Liver (tissue), 3 donors: ENCODE results near the gene PIEZO1.

Experiments used
- FOXA1 ChIP-seq: IDR thresholded peaks from 2 replicates; pipeline ENCODE4 v1.6.1; 2016; ENCODE audit warnings: antibody characterized with exemption
- NR2F2 ChIP-seq: IDR thresholded peaks from 2 replicates; pipeline ENCODE4 v1.6.1; 2016; ENCODE audit warnings: antibody characterized with exemption
- TF ChIP-seq, protein P1 (sequence below): IDR thresholded peaks from 2 replicates; pipeline ENCODE4 v1.6.1; 2016; ENCODE audit warnings: antibody characterized with exemption
- TF ChIP-seq, protein P2 (sequence below): fragments of 150-350 bp; IDR thresholded peaks from 2 replicates; pipeline ENCODE4 v1.5.1; 2017; ENCODE audit warnings: improper control_type of control experiment, low read depth, low read length; ENCODE audit not compliant: missing input control
- donor health status: healthy.
- donor health status: healthy.

DNA sequence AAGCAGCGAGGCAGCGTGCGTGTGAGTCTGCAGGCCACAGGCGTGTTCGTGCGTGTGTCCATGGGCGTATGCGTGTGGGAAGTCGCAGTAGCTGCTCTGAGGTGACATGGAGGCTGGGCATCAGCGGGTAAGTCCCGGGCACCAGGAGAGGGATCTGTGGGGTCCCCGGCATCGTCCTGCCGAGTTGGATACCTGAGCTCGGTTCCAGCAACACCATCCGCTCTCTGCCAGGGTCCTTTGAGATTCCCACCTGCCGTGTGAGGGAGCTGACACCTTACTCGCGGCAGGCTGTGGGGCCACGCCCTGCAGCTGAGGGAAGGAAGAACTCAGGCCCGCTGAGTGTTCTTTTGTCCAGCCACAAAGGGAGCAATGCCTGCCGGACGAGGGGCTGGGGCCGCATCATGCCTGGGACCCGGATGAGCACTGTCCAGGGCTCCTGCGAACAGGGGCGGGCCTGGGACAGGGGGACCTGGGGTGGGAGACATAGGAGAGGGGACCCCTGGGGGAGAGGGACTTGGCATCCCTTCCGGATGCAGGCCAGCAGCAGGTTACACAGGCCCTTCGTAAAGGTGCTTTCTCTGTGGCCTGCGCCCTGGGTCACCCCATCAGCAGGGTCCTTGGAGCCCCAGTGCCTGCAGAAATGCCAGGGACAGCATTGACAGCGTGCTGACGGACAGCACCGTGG lies 93.7 kb downstream of the PIEZO1 start:
- TF ChIP-seq, protein P1, sequence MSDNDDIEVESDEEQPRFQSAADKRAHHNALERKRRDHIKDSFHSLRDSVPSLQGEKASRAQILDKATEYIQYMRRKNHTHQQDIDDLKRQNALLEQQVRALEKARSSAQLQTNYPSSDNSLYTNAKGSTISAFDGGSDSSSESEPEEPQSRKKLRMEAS = no peak
- TF ChIP-seq, protein P2, sequence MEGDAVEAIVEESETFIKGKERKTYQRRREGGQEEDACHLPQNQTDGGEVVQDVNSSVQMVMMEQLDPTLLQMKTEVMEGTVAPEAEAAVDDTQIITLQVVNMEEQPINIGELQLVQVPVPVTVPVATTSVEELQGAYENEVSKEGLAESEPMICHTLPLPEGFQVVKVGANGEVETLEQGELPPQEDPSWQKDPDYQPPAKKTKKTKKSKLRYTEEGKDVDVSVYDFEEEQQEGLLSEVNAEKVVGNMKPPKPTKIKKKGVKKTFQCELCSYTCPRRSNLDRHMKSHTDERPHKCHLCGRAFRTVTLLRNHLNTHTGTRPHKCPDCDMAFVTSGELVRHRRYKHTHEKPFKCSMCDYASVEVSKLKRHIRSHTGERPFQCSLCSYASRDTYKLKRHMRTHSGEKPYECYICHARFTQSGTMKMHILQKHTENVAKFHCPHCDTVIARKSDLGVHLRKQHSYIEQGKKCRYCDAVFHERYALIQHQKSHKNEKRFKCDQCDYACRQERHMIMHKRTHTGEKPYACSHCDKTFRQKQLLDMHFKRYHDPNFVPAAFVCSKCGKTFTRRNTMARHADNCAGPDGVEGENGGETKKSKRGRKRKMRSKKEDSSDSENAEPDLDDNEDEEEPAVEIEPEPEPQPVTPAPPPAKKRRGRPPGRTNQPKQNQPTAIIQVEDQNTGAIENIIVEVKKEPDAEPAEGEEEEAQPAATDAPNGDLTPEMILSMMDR = no peak
- TF ChIP-seq NR2F2 (no peak), FOXA1 (no peak)
